Measurements from ENCODE around the gene HES1. TPM values are rescaled to one million over a fixed set of nuclear protein-coding genes. Genes with fewer than 3 reads are reported as not detected.

HES1 gene
- total RNA-seq, result 35.0 and 48.2 TPM in 2 replicates

GRCh38 chr3:194135806-194136518 lies at the start of gene HES1:
TSS of gene HES1 (plus strand) at chr3:194136148. CDS start at chr3:194136381, 233 bp downstream.

Other genes starting within 250 kb of the HES1 start
- gene CPN2, start 215.2 kb downstream of the HES1 start, total RNA-seq, result not detected in 2 replicates
- under 0.01 and 0.25 TPM in 2 replicates for gene LRRC15, start 233.6 kb downstream of the HES1 start, total RNA-seq